Dendritic cell treated with granulocyte-macrophage colony-stimulating factor and Interleukin-4, amounts not matched to agents 40 ng/mL and 50 ng/mL, for 4 days (primary cell): Measurements from ENCODE around the gene B3GALT5.

Source experiments
- H3K27ac Mint-ChIP-seq: one replicate; pipeline ENCODE4 v1.8.0; 2022; ENCODE audit warnings: mild to moderate bottlenecking, mixed read lengths
- H3K27me3 Mint-ChIP-seq: one replicate; pipeline ENCODE4 v1.8.0; 2022; ENCODE audit warnings: mild to moderate bottlenecking, mixed read lengths
- H3K36me3 Mint-ChIP-seq: one replicate; pipeline ENCODE4 v1.8.0; 2022; ENCODE audit warnings: low read depth, mixed read lengths
- H3K4me1 Mint-ChIP-seq: one replicate; pipeline ENCODE4 v1.8.0; 2022; ENCODE audit warnings: low read depth, mixed read lengths
- H3K4me3 Mint-ChIP-seq: one replicate; pipeline ENCODE4 v1.8.0; 2022; ENCODE audit warnings: mild to moderate bottlenecking, moderate library complexity, mixed read lengths
- H3K9me3 Mint-ChIP-seq: one replicate; pipeline ENCODE4 v1.8.0; 2022; ENCODE audit warnings: mixed read lengths
- intact Hi-C: fragments of 100-400 bp; cut with micrococcal nuclease; formaldehyde crosslinking; loops from one replicate; pipeline ENCODE4 v1.15.0; 2022

Gene B3GALT5

GRCh38 chr21:39660191-39660980 is 47.6 kb downstream of the B3GALT5 start:
- Mint-ChIP-seq H3K27me3 (peaks cover 10% of the 10 kb centered on the region), H3K27ac (no peak overlapping the region), H3K4me3 (no peak overlapping the region), H3K9me3 (no peaks in the 10 kb centered on the region), H3K36me3 (no peaks in the 10 kb centered on the region), H3K4me1 (no peaks in the 10 kb centered on the region)
- intact Hi-C loops = no loop called here

- intact Hi-C loops = no loop called here
- no peaks in the 10 kb centered on the region for H3K36me3 Mint-ChIP-seq
- H3K4me1 Mint-ChIP-seq = no peaks in the 10 kb centered on the region
- peaks cover 10% of the 10 kb centered on the region for H3K27me3 Mint-ChIP-seq
- no peak overlapping the region for H3K4me3 Mint-ChIP-seq
- H3K27ac Mint-ChIP-seq = no peak overlapping the region
- no peaks in the 10 kb centered on the region for H3K9me3 Mint-ChIP-seq
These were observed 48.4 kb downstream of the B3GALT5 start for GRCh38 chr21:39661121-39661520.

- Mint-ChIP-seq H3K27ac (no peak overlapping the region), H3K4me3 (no peak overlapping the region), H3K27me3 (peaks cover 10% of the 10 kb centered on the region), H3K36me3 (no peaks in the 10 kb centered on the region), H3K4me1 (no peaks in the 10 kb centered on the region), H3K9me3 (no peaks in the 10 kb centered on the region)
- intact Hi-C loops = no loop called here
These were observed 49.0 kb downstream of the B3GALT5 start for GRCh38 chr21:39661740-39662139.

GRCh38 chr21:39662411-39662953 is 49.7 kb downstream of the B3GALT5 start:
- H3K4me3 Mint-ChIP-seq = no peak overlapping the region
- no peaks in the 10 kb centered on the region for H3K4me1 Mint-ChIP-seq
- no peaks in the 10 kb centered on the region for H3K9me3 Mint-ChIP-seq
- H3K36me3 Mint-ChIP-seq = no peaks in the 10 kb centered on the region
- peaks cover 10% of the 10 kb centered on the region for H3K27me3 Mint-ChIP-seq
- H3K27ac Mint-ChIP-seq = no peak overlapping the region
- intact Hi-C loops = no loop called here

- Mint-ChIP-seq H3K27ac (no peak overlapping the region), H3K27me3 (peaks cover 10% of the 10 kb centered on the region), H3K36me3 (no peaks in the 10 kb centered on the region), H3K4me3 (no peak overlapping the region), H3K4me1 (no peaks in the 10 kb centered on the region), H3K9me3 (no peaks in the 10 kb centered on the region)
- intact Hi-C loops = no loop called here
These were observed 50.3 kb downstream of the B3GALT5 start for GRCh38 chr21:39663066-39663465.

- Mint-ChIP-seq H3K27ac (no peak overlapping the region), H3K4me1 (no peaks in the 10 kb centered on the region)
These were observed 51.2 kb downstream of the B3GALT5 start for GRCh38 chr21:39663742-39664492.

GRCh38 chr21:39664586-39664985 is 51.8 kb downstream of the B3GALT5 start:
- intact Hi-C loops = no loop called here
- Mint-ChIP-seq H3K4me1 (no peaks in the 10 kb centered on the region), H3K36me3 (no peaks in the 10 kb centered on the region), H3K27me3 (peaks cover 7% of the 10 kb centered on the region), H3K9me3 (no peaks in the 10 kb centered on the region), H3K27ac (no peak overlapping the region), H3K4me3 (no peak overlapping the region)

More at GRCh38 chr21:39663742-39664492, 51.2 kb downstream of the B3GALT5 start:
- Mint-ChIP-seq H3K36me3 (no peaks in the 10 kb centered on the region), H3K4me3 (no peak overlapping the region), H3K9me3 (no peaks in the 10 kb centered on the region), H3K27me3 (peaks cover 8% of the 10 kb centered on the region)
- intact Hi-C loops = no loop called here

- Mint-ChIP-seq H3K27me3 (peaks cover 1% of the 10 kb centered on the region), H3K9me3 (no peaks in the 10 kb centered on the region), H3K36me3 (no peaks in the 10 kb centered on the region), H3K27ac (no peak overlapping the region), H3K4me3 (no peak overlapping the region), H3K4me1 (no peaks in the 10 kb centered on the region)
- intact Hi-C loops = no loop called here
These were observed 53.3 kb downstream of the B3GALT5 start for GRCh38 chr21:39666026-39666425.

GRCh38 chr21:39666681-39667315 is 54.1 kb downstream of the B3GALT5 start:
- no peaks in the 10 kb centered on the region for H3K9me3 Mint-ChIP-seq
- H3K27me3 Mint-ChIP-seq = no peaks in the 10 kb centered on the region
- intact Hi-C loops = no loop called here
- H3K36me3 Mint-ChIP-seq = no peaks in the 10 kb centered on the region
- no peaks in the 10 kb centered on the region for H3K4me1 Mint-ChIP-seq
- no peak overlapping the region for H3K4me3 Mint-ChIP-seq
- H3K27ac Mint-ChIP-seq = no peak overlapping the region

- Mint-ChIP-seq H3K4me3 (no peak overlapping the region), H3K9me3 (no peaks in the 10 kb centered on the region), H3K4me1 (no peaks in the 10 kb centered on the region), H3K27me3 (no peaks in the 10 kb centered on the region), H3K36me3 (no peaks in the 10 kb centered on the region), H3K27ac (no peak overlapping the region)
- intact Hi-C loops = no loop called here
These were observed 54.7 kb downstream of the B3GALT5 start for GRCh38 chr21:39667353-39667891.

GRCh38 chr21:39668369-39668768 is 55.6 kb downstream of the B3GALT5 start:
- H3K9me3 Mint-ChIP-seq = no peaks in the 10 kb centered on the region
- no peaks in the 10 kb centered on the region for H3K36me3 Mint-ChIP-seq
- H3K4me1 Mint-ChIP-seq = no peaks in the 10 kb centered on the region
- H3K4me3 Mint-ChIP-seq = no peak overlapping the region
- no peaks in the 10 kb centered on the region for H3K27me3 Mint-ChIP-seq
- intact Hi-C loops = no loop called here
- H3K27ac Mint-ChIP-seq = no peak overlapping the region

GRCh38 chr21:39669485-39669884 is 56.7 kb downstream of the B3GALT5 start:
- no peaks in the 10 kb centered on the region for H3K36me3 Mint-ChIP-seq
- no peak overlapping the region for H3K27ac Mint-ChIP-seq
- no peaks in the 10 kb centered on the region for H3K27me3 Mint-ChIP-seq
- no peaks in the 10 kb centered on the region for H3K4me1 Mint-ChIP-seq
- H3K4me3 Mint-ChIP-seq = no peak overlapping the region
- H3K9me3 Mint-ChIP-seq = no peaks in the 10 kb centered on the region
- intact Hi-C loops = no loop called here

GRCh38 chr21:39669976-39670661 is 57.4 kb downstream of the B3GALT5 start:
- Mint-ChIP-seq H3K9me3 (no peaks in the 10 kb centered on the region), H3K27me3 (no peaks in the 10 kb centered on the region), H3K4me3 (no peak overlapping the region), H3K36me3 (no peaks in the 10 kb centered on the region), H3K27ac (no peak overlapping the region), H3K4me1 (no peaks in the 10 kb centered on the region)
- intact Hi-C loops = no loop called here
